ENCODE data around the gene CERK.

The CERK gene

DNA sequence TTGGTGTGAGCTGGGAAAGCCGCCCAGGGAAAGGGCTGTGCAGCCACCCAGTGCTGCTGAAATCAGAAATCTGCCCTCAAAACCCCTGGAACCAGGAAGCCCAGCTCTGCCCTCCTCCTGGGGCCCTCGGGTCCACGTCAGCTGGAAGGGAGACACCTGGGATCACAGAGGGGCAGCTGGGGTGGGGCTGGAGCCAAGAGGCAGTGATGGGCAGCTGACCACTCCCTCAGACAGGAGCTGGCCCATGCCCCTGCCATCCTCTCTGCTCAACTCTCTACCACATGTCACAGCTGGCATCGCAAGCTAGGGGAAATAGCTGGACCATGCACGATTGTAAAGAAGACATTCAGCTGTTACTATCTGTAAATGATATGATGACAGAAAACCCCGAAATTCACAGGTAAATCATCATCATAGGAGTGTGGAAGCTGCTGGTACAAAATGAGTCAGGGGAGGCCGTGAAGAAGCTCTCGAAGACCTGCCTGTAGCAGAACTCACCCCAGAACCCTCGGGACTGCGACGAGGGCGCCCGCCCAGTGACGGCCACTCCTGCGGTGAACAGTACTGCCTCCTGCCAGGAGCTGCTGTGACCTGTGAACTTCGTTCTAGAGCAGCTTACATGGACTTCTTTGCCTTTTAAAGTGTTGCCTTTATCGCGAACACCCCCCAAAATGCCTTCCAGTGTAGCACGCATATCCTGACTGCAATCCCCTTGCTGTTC lies 55.9 kb downstream of the CERK start:
- Histone ChIP-seq H3K9me3 (ENCODE audit: insufficient read depth, low read length) (no peaks in the 10 kb centered on the region), H3K27me3 (ENCODE audit: low read depth, low read length) (no peaks in the 10 kb centered on the region), H3K4me3 (ENCODE audit: low read length) (no peak overlapping the region), H4K20me1 (ENCODE audit: insufficient read depth, low read length) (peaks cover 5% of the 10 kb centered on the region; the same call in 1 of the 2 replicates), H3K36me3 (replicated peaks; ENCODE audit: low read depth, low read length) (peaks cover 30% of the 10 kb centered on the region), H2AFZ (ENCODE audit: low read depth, low read length) (no peak overlapping the region), H3K4me1 (ENCODE audit: low read length) (peaks cover 51% of the 10 kb centered on the region), H3K27ac (ENCODE audit: low read length) (no peak overlapping the region), H3K4me2 (ENCODE audit: low read length) (no peak overlapping the region), H3K9ac (ENCODE audit: low read length) (no peak overlapping the region), H3K79me2 (ENCODE audit: low read length) (no peaks in the 10 kb centered on the region)
- TF ChIP-seq EZH2phosphoT487 (IDR thresholded peaks at IDR 0.05; ENCODE audit: low read depth) = no peak
- TF ChIP-seq, protein P1, sequence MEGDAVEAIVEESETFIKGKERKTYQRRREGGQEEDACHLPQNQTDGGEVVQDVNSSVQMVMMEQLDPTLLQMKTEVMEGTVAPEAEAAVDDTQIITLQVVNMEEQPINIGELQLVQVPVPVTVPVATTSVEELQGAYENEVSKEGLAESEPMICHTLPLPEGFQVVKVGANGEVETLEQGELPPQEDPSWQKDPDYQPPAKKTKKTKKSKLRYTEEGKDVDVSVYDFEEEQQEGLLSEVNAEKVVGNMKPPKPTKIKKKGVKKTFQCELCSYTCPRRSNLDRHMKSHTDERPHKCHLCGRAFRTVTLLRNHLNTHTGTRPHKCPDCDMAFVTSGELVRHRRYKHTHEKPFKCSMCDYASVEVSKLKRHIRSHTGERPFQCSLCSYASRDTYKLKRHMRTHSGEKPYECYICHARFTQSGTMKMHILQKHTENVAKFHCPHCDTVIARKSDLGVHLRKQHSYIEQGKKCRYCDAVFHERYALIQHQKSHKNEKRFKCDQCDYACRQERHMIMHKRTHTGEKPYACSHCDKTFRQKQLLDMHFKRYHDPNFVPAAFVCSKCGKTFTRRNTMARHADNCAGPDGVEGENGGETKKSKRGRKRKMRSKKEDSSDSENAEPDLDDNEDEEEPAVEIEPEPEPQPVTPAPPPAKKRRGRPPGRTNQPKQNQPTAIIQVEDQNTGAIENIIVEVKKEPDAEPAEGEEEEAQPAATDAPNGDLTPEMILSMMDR (IDR thresholded peaks at IDR 0.05; ENCODE audit: low read depth, low read length) = no peak

DNA sequence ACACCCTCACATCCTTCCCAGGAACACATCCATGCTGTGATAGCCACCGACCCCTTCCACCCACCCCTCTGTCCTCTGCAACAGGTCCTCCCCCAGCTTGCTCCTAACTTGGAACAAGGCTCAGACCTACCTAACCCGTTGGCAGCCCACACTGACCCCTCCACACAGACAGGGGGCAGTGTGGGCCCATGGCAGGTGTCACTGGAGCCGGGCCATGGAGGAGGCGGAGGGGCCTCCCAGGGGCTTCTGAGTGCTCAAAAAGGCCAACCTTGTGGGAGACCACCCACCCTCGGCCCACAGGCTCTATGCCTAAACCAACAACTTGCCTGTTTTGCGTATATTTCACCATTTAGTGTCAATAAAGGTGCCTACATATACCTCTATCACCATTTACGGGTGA lies 57.0 kb downstream of the CERK start:
- peaks cover 51% of the 10 kb centered on the region for H3K4me1 ChIP-seq (ENCODE audit: low read length)
- TF ChIP-seq, protein P1 (IDR thresholded peaks at IDR 0.05; ENCODE audit: low read depth, low read length) = peak; percentile 90
- TF ChIP-seq EZH2phosphoT487 (IDR thresholded peaks at IDR 0.05; ENCODE audit: low read depth) = no peak
- H2AFZ ChIP-seq (ENCODE audit: low read depth, low read length) = no peak overlapping the region
- H3K9me3 ChIP-seq (ENCODE audit: insufficient read depth, low read length) = no peaks in the 10 kb centered on the region
- no peak overlapping the region for H3K9ac ChIP-seq (ENCODE audit: low read length)
- peak overlapping the region; percentile 36 for H3K4me3 ChIP-seq (ENCODE audit: low read length)
- no peak overlapping the region for H3K27ac ChIP-seq (ENCODE audit: low read length)
- H3K27me3 ChIP-seq (ENCODE audit: low read depth, low read length) = no peaks in the 10 kb centered on the region
- peaks cover 12% of the 10 kb centered on the region; the same call in 1 of the 2 replicates for H4K20me1 ChIP-seq (ENCODE audit: insufficient read depth, low read length)
- H3K79me2 ChIP-seq (ENCODE audit: low read length) = no peaks in the 10 kb centered on the region
- peak overlapping the region; percentile 54 for H3K4me2 ChIP-seq (ENCODE audit: low read length)
- H3K36me3 ChIP-seq (replicated peaks; ENCODE audit: low read depth, low read length) = peaks cover 27% of the 10 kb centered on the region

DNA sequence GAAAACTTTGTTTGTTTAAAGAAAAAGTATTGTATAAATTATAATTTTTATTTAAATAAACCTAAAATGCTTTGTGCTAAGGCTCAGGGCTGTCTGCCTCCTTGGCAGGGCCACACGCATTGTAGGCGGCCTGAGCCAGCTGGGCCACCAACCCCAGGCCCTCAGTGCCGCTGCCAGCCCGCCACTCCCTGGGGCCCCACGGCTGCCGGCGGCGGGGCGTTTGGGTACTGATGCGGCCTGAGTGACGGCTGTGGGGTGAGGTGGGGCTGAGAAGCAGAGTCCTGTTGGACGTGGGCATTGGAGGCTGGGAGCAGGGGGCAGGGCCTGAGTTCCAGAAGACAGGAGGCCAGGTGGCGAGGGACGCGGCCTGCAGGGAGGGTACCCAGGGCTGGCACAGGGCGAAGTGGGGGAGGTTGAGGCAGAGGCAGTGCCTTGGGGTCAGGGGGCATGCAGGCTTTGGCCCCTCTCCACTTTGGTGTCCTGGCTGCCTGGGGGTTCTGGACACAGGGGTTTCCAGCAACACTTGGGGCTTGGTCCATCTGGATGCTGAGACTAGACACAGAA lies 58.3 kb downstream of the CERK start:
- Histone ChIP-seq H3K9ac (ENCODE audit: low read length) (no peak overlapping the region), H3K79me2 (ENCODE audit: low read length) (no peaks in the 10 kb centered on the region), H3K27ac (ENCODE audit: low read length) (no peak overlapping the region), H2AFZ (ENCODE audit: low read depth, low read length) (no peak overlapping the region), H3K4me1 (ENCODE audit: low read length) (peaks cover 39% of the 10 kb centered on the region), H4K20me1 (ENCODE audit: insufficient read depth, low read length) (peaks cover 7% of the 10 kb centered on the region; the same call in 1 of the 2 replicates), H3K4me2 (ENCODE audit: low read length) (no peak overlapping the region), H3K27me3 (ENCODE audit: low read depth, low read length) (no peaks in the 10 kb centered on the region), H3K36me3 (replicated peaks; ENCODE audit: low read depth, low read length) (peaks cover 24% of the 10 kb centered on the region), H3K9me3 (ENCODE audit: insufficient read depth, low read length) (no peaks in the 10 kb centered on the region), H3K4me3 (ENCODE audit: low read length) (no peak overlapping the region)
- TF ChIP-seq, protein P1 (IDR thresholded peaks at IDR 0.05; ENCODE audit: low read depth, low read length) = no peak
- no peak for TF ChIP-seq EZH2phosphoT487 (IDR thresholded peaks at IDR 0.05; ENCODE audit: low read depth)

DNA sequence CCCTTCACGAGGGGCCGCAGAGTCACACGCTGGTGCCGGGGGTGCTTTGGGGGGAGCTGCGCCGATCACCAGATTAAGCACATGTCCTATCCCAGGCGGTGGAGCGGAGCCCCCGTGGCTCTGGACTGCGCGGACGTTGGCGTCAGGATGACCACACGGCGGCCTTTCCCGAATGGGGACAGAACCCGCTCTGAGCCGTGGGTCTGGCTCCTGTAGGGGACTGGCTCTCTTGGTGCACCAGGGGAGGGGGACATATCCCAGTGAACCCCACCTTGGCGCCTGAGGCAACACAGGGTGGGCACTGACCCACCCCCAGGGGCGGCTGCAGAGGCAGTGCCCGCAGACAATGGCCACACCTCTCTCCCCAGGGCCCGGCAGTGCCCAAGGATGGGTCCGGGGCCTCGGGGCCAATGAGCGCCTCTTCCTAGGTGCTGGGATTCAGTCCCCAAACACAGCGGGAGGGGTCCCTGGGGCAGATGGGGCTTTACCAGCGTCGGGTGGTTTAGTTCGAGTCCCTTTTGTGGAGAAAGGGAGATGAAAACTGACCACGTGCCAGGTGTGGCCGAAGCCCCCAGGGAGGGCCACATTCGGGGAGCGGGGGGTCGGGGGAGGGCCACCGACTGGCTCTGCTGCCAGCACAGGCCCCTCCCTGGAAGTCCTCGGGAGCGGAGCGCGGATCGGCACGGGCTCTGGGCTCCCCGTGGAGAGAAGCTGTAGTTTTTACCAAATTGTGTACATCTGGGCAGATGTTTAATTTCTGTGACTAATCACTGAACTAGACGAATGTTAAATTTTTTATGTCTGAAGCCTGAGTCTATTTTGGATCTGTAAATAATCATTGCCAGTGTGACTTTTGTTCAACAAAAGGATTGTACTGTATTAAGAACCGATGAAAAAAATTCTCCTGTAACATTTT lies 59.0 kb downstream of the CERK start:
- no peak overlapping the region for H3K27ac ChIP-seq (ENCODE audit: low read length)
- H3K36me3 ChIP-seq (replicated peaks; ENCODE audit: low read depth, low read length) = peaks cover 24% of the 10 kb centered on the region
- H3K27me3 ChIP-seq (ENCODE audit: low read depth, low read length) = no peaks in the 10 kb centered on the region
- H3K4me2 ChIP-seq (ENCODE audit: low read length) = no peak overlapping the region
- no peak overlapping the region for H2AFZ ChIP-seq (ENCODE audit: low read depth, low read length)
- no peaks in the 10 kb centered on the region for H3K79me2 ChIP-seq (ENCODE audit: low read length)
- H3K4me1 ChIP-seq (ENCODE audit: low read length) = peaks cover 32% of the 10 kb centered on the region
- H3K9me3 ChIP-seq (ENCODE audit: insufficient read depth, low read length) = no peaks in the 10 kb centered on the region
- no peak overlapping the region for H3K9ac ChIP-seq (ENCODE audit: low read length)
- peaks cover 7% of the 10 kb centered on the region; the same call in 1 of the 2 replicates for H4K20me1 ChIP-seq (ENCODE audit: insufficient read depth, low read length)
- no peak overlapping the region for H3K4me3 ChIP-seq (ENCODE audit: low read length)
- TF ChIP-seq EZH2phosphoT487 (IDR thresholded peaks at IDR 0.05; ENCODE audit: low read depth) = no peak
- TF ChIP-seq, protein P1 (IDR thresholded peaks at IDR 0.05; ENCODE audit: low read depth, low read length) = no peak

All from OCI-LY3 (cell line).